IMR-90 (cell line): ENCODE data around the gene TRIM44. TPM values are rescaled to one million over a fixed set of nuclear protein-coding genes. Genes with fewer than 3 reads are reported as not detected.
A peak's percentile ranks its signal among the peaks of the same experiment; 100 is the strongest.

Experiments
- ATAC-seq: fragments of 200-7000 bp; cut with Tn5 transposase; 2 replicates; pipeline ENCODE4 v1.9.1; 2020; ENCODE audit warnings: low read depth, mild to moderate bottlenecking, moderate library complexity
- BruUV-seq: library from RNA; stranded (reverse); fragments of 400-500 nt; replicated peaks from 2 replicates; lab custom pipeline; 2021; lab: Mats Ljungman, UMichigan
- CTCF ChIA-PET: fragments of 300-600 bp; formaldehyde crosslinking; extraction: SDS; loops from one replicate; lab custom pipeline; 2021; ENCODE audit warnings: antibody characterized with exemption; lab: Yijun Ruan, JAX
- POLR2A ChIA-PET: fragments of 300-600 bp; sonication (Branson Sonifier 250); formaldehyde crosslinking; loops from one replicate; lab custom pipeline; 2022; ENCODE audit warnings: antibody characterized with exemption; ENCODE audit not compliant: unreplicated experiment; lab: Charles Lee
- DNase-seq: peaks from one replicate; pipeline ENCODE4 v3.0.0; 2013
- H2AFZ ChIP-seq: replicated peaks from 2 replicates; pipeline ENCODE3; 2013; ENCODE audit warnings: low read length, mild to moderate bottlenecking; ENCODE audit not compliant: poor library complexity
- H2AK5ac ChIP-seq: 2 replicates; pipeline ENCODE4 v1.6.1; 2013; ENCODE audit warnings: low read depth, low read length, inconsistent platforms
- H2AK9ac ChIP-seq: replicated peaks from 2 replicates; pipeline ENCODE3; 2013; ENCODE audit warnings: mild to moderate bottlenecking, low read depth, low read length, moderate library complexity; ENCODE audit not compliant: poor library complexity
- H2BK120ac ChIP-seq: 2 replicates; pipeline ENCODE4 v1.6.1; 2013; ENCODE audit warnings: low read depth, low read length, inconsistent platforms
- H2BK15ac ChIP-seq: 3 replicates; pipeline ENCODE4 v1.6.1; 2013; ENCODE audit warnings: low read depth, low read length, inconsistent platforms
- H2BK20ac ChIP-seq: 2 replicates; pipeline ENCODE4 v1.6.1; 2013; ENCODE audit warnings: low read depth, mild to moderate bottlenecking, inconsistent platforms, low read length, moderate library complexity
- H2BK5ac ChIP-seq: 2 replicates; pipeline ENCODE4 v1.6.1; 2013; ENCODE audit warnings: mild to moderate bottlenecking, low read depth, low read length, inconsistent platforms; ENCODE audit not compliant: poor library complexity, severe bottlenecking
- H3K14ac ChIP-seq: replicated peaks from 2 replicates; pipeline ENCODE4 v1.6.1; 2013; ENCODE audit warnings: low read depth, low read length, inconsistent platforms
- H3K18ac ChIP-seq: 2 replicates; pipeline ENCODE4 v1.6.1; 2013; ENCODE audit warnings: low read depth, low read length, control low read depth
- H3K23ac ChIP-seq: 2 replicates; pipeline ENCODE4 v1.6.1; 2013; ENCODE audit warnings: low read depth, low read length, inconsistent platforms
- H3K27ac ChIP-seq: 2 replicates; pipeline ENCODE4 v1.5.1; 2013; ENCODE audit warnings: mild to moderate bottlenecking, control low read depth, low read length; ENCODE audit not compliant: insufficient read depth
- H3K27me3 ChIP-seq: 2 replicates; pipeline ENCODE4 v1.6.1; 2013; ENCODE audit warnings: low read length; ENCODE audit not compliant: control insufficient read depth, insufficient read depth
- H3K36me3 ChIP-seq: 2 replicates; pipeline ENCODE4 v1.6.1; 2013; ENCODE audit warnings: low read length, mixed read lengths; ENCODE audit not compliant: control insufficient read depth, insufficient read depth
- H3K4ac ChIP-seq: 2 replicates; pipeline ENCODE4 v1.6.1; 2013; ENCODE audit warnings: low read depth, low read length, inconsistent platforms
- H3K4me1 ChIP-seq: 2 replicates; pipeline ENCODE4 v1.6.1; 2013; ENCODE audit warnings: low read length, mixed read lengths; ENCODE audit not compliant: control insufficient read depth, insufficient read depth
- H3K4me2 ChIP-seq: 2 replicates; pipeline ENCODE4 v1.6.1; 2013; ENCODE audit warnings: low read depth, mild to moderate bottlenecking, control low read depth, low read length, moderate library complexity
- H3K4me3 ChIP-seq: 2 replicates; pipeline ENCODE4 v1.5.1; 2013; ENCODE audit warnings: low read depth, mild to moderate bottlenecking, control low read depth, low read length, moderate library complexity; ENCODE audit not compliant: insufficient read depth
- H3K56ac ChIP-seq: 2 replicates; pipeline ENCODE4 v1.6.1; 2013; ENCODE audit warnings: low read length, inconsistent platforms; ENCODE audit not compliant: insufficient read depth; ENCODE audit errors: extremely low read depth
- H3K79me1 ChIP-seq, 2 experiments: 2 replicates each; pipeline ENCODE4 v1.6.1; 2013; ENCODE audit warnings: low read length in 2 of 2, inconsistent platforms in 1 of 2, low read depth in 1 of 2
- H3K9ac ChIP-seq: 2 replicates; pipeline ENCODE4 v1.6.1; 2013; ENCODE audit warnings: low read depth, low read length, control low read depth
- H3K9me1 ChIP-seq: 2 replicates; pipeline ENCODE4 v1.6.1; 2013; ENCODE audit warnings: low read length, inconsistent platforms; ENCODE audit not compliant: insufficient read depth
- H3K9me3 ChIP-seq: 2 replicates; pipeline ENCODE4 v1.6.1; 2013; ENCODE audit warnings: low read length; ENCODE audit not compliant: control insufficient read depth, insufficient read depth
- H4K20me1 ChIP-seq: 2 replicates; pipeline ENCODE4 v1.6.1; 2013; ENCODE audit warnings: low read length, inconsistent platforms; ENCODE audit not compliant: insufficient read depth
- H4K5ac ChIP-seq: 2 replicates; pipeline ENCODE4 v1.6.1; 2013; ENCODE audit warnings: mild to moderate bottlenecking, low read depth, low read length, control low read depth
- H4K8ac ChIP-seq, 2 experiments: 2 replicates each; pipeline ENCODE4 v1.6.1; 2013; ENCODE audit warnings: low read depth in 2 of 2, low read length in 2 of 2, control low read depth in 1 of 2, inconsistent platforms in 1 of 2
- H4K91ac ChIP-seq: 2 replicates; pipeline ENCODE4 v1.6.1; 2013; ENCODE audit warnings: low read depth, low read length, inconsistent platforms; ENCODE audit not compliant: insufficient read depth
- BHLHE40 ChIP-seq: fragments of 150-350 bp; IDR thresholded peaks from 2 replicates; pipeline ENCODE4 v1.6.1; 2016; ENCODE audit warnings: mild to moderate bottlenecking, low read depth, low read length
- ELK1 ChIP-seq: fragments of 150-350 bp; IDR thresholded peaks from 2 replicates; pipeline ENCODE4 v1.6.1; 2016; ENCODE audit warnings: low read depth, mild to moderate bottlenecking, low read length, moderate library complexity, borderline replicate concordance
- FOS ChIP-seq: fragments of 150-350 bp; IDR thresholded peaks from 2 replicates; pipeline ENCODE4 v1.6.1; 2016; ENCODE audit warnings: low read depth, low read length
- MAFK ChIP-seq: IDR thresholded peaks from 2 replicates; pipeline ENCODE4 v1.6.1; 2012; ENCODE audit warnings: low read depth, low read length, improper control_type of control experiment
- MAZ ChIP-seq: IDR thresholded peaks from 2 replicates; pipeline ENCODE4 v1.6.1; 2012; ENCODE audit warnings: low read depth, mild to moderate bottlenecking, low read length, improper control_type of control experiment, moderate library complexity, borderline replicate concordance
- MXI1 ChIP-seq: IDR thresholded peaks from 2 replicates; pipeline ENCODE4 v1.6.1; 2012; ENCODE audit warnings: low read depth, mild to moderate bottlenecking, low read length, moderate library complexity, borderline replicate concordance
- USF2 ChIP-seq: fragments of 150-350 bp; IDR thresholded peaks from 2 replicates; pipeline ENCODE4 v1.6.1; 2017; ENCODE audit warnings: mild to moderate bottlenecking, antibody characterized with exemption, low read length, low read depth
- WGBS, 2 experiments: methylation state at CpG; one replicate each; pipeline versions ENCODE4 v1.1.5 to v1.1.7; 2013; ENCODE audit warnings: missing lambda C conversion rate in 2 of 2; ENCODE audit not compliant: insufficient read length in 1 of 2; ENCODE audit errors: extremely low coverage in 2 of 2; 5-methylcytosine and 5-hydroxymethylcytosine counted together
- dilution Hi-C: fragments of 300-500 bp; cut with HindIII; formaldehyde crosslinking; loops from one replicate; pipeline ENCODE4 v1.14.3; 2018; ENCODE audit warnings: low sequenced_read_pairs; ENCODE audit not compliant: unreplicated experiment
- in situ Hi-C: fragments of 300-500 bp; cut with MboI; formaldehyde crosslinking; loops from 3 replicates; pipeline ENCODE4 v1.14.3; 2019; ENCODE audit warnings: low sequenced_read_pairs, inconsistent platforms, mixed read lengths
- intact Hi-C: fragments of 100-400 bp; cut with micrococcal nuclease; formaldehyde crosslinking; loops from 2 replicates; pipeline ENCODE4 v1.10.0; 2022
- polyA plus RNA-seq, 3 experiments: library from polyadenylated mRNA; depleted of rRNA; stranded (reverse); fragments of >200 nt; gene quantifications; 2 replicates each; pipeline ENCODE4 v1.2.3, GENCODE V29; 2012; ENCODE audit warnings: low replicate concordance in 1 of 3
- total RNA-seq: library from RNA; depleted of rRNA; stranded (reverse); fragments of >200 nt; gene quantifications from 2 replicates; pipeline ENCODE4 v1.2.3, GENCODE V29; 2012

Gene TRIM44
- total and polyA plus RNA-seq, 2 of the 4 experiments (the other 2 are of a cell fraction) = 50.7 to 104 TPM

GRCh38 chr11:35626501-35626900, 36.1 kb upstream of the TRIM44 start:
- ChIA-PET POLR2A (no interaction called here), CTCF (interaction anchor here (0.6 to 1.5 kb wide), 2 partner anchors 196 to 398 kb away, joined by 3 read pairs; no protein-coding TSS in a partner anchor)
- Histone ChIP-seq H3K56ac (no peak overlapping the region), H3K27ac (no peak overlapping the region), H4K91ac (no peak overlapping the region), H3K9me3 (no peaks in the 10 kb centered on the region), H4K5ac (no peak overlapping the region), H3K36me3 (no peaks in the 10 kb centered on the region), H3K4me1 (peaks cover 19% of the 10 kb centered on the region), H2AK9ac (no peak overlapping the region), H3K4ac (peak overlapping the region; percentile 49; the same call in 1 of the 2 replicates), H3K9me1 (peaks cover 16% of the 10 kb centered on the region), H4K20me1 (no peaks in the 10 kb centered on the region), H3K18ac (no peak overlapping the region), H3K9ac (no peak overlapping the region), H2BK15ac (peak overlapping the region; percentile 54; the same call in 1 of the 3 replicates), H3K4me2 (no peak overlapping the region), H3K27me3 (no peaks in the 10 kb centered on the region), H2BK120ac (0 out of 2 replicates have a peak overlapping the region, but pooled peaks have one; percentile 13), H2BK20ac (peak overlapping the region; percentile 45; the same call in 1 of the 2 replicates), H3K23ac (no peak overlapping the region), H3K4me3 (no peak overlapping the region), H4K8ac (peak overlapping the region in 1 of 2 experiments; percentile 5; a peak in 1 of 4 replicates), H2AK5ac (peak overlapping the region; percentile 26; the same call in 1 of the 2 replicates), H2AFZ (no peak overlapping the region), H3K14ac (no peak overlapping the region), H2BK5ac (no peak overlapping the region), H3K79me1 (peaks cover 3 to 16% of the 10 kb centered on the region in 2 experiments; a peak in 3 of 4 replicates)
- no TSS peak for BruUV-seq
- intact Hi-C loops (loop anchor here (10.0 kb wide), 1 partner anchor 98 kb away; no protein-coding TSS in a partner anchor), dilution Hi-C loops (no loop called here), in situ Hi-C loops (no loop called here)
- TF ChIP-seq MXI1 (no peak), USF2 (no peak), MAZ (no peak), ELK1 (no peak), MAFK (no peak), BHLHE40 (no peak), FOS (no peak)
- no peak for ATAC-seq
- DNase-seq = no peak
- WGBS, 2 experiments = 79% methylated on average over 2 of the region's 2 CpGs; no CpG with 5 or more reads in 1 of the 2 experiments
